ENCODE results near the gene NHERF1. TPM values are rescaled to one million over a fixed set of nuclear protein-coding genes. Genes with fewer than 3 reads are reported as not detected.

Gene NHERF1
- total and polyA plus RNA-seq, 2 of the 13 experiments (the other 11 are each of a cell fraction or from before 2014, with no cell fraction given): 169 to 269 TPM

DNA sequence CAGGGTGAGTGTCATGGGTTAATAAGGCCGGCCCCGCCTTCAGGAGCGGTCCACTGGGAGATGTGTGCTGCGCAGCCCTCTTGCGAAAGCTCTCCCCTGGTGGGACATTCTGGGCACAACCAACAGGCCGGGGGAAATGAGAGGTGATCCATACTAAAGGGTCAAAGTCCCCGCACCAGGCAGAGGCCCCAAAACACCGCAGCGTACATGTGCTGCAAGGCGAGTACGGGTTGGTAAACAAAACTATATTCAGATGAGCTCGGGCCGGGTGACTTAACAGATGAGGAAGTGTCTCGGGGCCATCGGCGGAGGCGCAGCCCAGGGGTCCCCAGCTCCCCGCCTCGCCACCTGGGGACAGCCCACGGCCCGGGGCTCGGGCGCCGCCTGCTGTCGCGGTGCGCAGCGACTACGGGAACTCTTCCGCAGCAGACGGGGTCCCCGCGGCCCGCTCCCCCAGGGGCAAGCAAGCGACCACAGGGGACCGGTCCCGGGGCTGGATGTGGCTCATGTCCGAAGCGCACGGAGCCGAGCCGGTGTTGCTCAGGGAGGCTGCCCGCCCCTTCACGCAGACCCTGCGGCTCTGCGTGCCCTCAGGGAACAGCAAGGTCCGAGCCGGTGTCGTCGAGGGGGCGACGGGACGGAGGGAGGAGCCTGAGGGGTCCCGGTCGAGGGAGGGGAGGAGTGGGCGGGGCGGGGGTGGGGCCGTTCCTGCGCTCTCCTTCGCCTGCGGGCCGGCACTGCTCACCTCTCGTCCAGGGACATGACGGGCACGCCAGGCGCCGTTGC is 11.7 kb upstream of the NHERF1 start, which contains the start of gene RAB37 (continued):
- TF ChIP-seq ZNF629 (CRISPR knock-in tag; conservative IDR thresholded peaks at IDR 0.05) (peak; percentile 67; the same call in 1 of the 2 replicates), ZBTB44 (CRISPR knock-in tag; IDR thresholded peaks at IDR 0.05) (no peak; the same call in 1 of the 2 replicates), ZNF768 (CRISPR knock-in tag; IDR thresholded peaks at IDR 0.05) (peak; percentile 61; the same call in 1 of the 2 replicates), ZNF446 (CRISPR knock-in tag; IDR thresholded peaks at IDR 0.05) (no peak), NR2F1 (CRISPR knock-in tag; IDR thresholded peaks at IDR 0.05) (peak; percentile 55 to 59; a peak in 3 of 4 replicates), ZBTB40 (IDR thresholded peaks at IDR 0.05) (no peak), ZBTB40 (CRISPR knock-in tag; IDR thresholded peaks at IDR 0.05) (peak; percentile 56; the same call in 1 of the 2 replicates), TAF1 (CRISPR knock-in tag; IDR thresholded peaks at IDR 0.05) (peak; percentile 54), NCOA1 (CRISPR knock-in tag; IDR thresholded peaks at IDR 0.05) (no peak), ZBTB49 (CRISPR knock-in tag; IDR thresholded peaks at IDR 0.05; ENCODE audit: borderline replicate concordance) (no peak), ARNT2 (CRISPR knock-in tag; IDR thresholded peaks at IDR 0.05; ENCODE audit: low read depth) (peak; percentile 86)
- TF ChIP-seq, protein P1, sequence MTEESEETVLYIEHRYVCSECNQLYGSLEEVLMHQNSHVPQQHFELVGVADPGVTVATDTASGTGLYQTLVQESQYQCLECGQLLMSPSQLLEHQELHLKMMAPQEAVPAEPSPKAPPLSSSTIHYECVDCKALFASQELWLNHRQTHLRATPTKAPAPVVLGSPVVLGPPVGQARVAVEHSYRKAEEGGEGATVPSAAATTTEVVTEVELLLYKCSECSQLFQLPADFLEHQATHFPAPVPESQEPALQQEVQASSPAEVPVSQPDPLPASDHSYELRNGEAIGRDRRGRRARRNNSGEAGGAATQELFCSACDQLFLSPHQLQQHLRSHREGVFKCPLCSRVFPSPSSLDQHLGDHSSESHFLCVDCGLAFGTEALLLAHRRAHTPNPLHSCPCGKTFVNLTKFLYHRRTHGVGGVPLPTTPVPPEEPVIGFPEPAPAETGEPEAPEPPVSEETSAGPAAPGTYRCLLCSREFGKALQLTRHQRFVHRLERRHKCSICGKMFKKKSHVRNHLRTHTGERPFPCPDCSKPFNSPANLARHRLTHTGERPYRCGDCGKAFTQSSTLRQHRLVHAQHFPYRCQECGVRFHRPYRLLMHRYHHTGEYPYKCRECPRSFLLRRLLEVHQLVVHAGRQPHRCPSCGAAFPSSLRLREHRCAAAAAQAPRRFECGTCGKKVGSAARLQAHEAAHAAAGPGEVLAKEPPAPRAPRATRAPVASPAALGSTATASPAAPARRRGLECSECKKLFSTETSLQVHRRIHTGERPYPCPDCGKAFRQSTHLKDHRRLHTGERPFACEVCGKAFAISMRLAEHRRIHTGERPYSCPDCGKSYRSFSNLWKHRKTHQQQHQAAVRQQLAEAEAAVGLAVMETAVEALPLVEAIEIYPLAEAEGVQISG (CRISPR knock-in tag; IDR thresholded peaks at IDR 0.05): peak; percentile 87
